ENCODE data around the gene CCT2. TPM values are rescaled to one million over a fixed set of nuclear protein-coding genes. Genes with fewer than 3 reads are reported as not detected.

CCT2 gene
- total RNA-seq, 1 experiment from 2014 or later, result 342 TPM

- peaks cover 7% of the 10 kb centered on the region for H3K27me3 Mint-ChIP-seq (ENCODE audit: low read depth)
- no peaks in the 10 kb centered on the region for H3K9me3 Mint-ChIP-seq
- POLR2A ChIA-PET, result no interaction called here
- CTCF ChIA-PET, result interaction anchor here (0.5 kb wide), 1 partner anchor 166 kb away, joined by 3 read pairs; no protein-coding TSS in a partner anchor
- TF ChIP-seq SMAD4 (CRISPR knock-in tag; IDR thresholded peaks at IDR 0.05), result no peak
- ATAC-seq, result no peak
- no peak overlapping the region for H3K4me3 Mint-ChIP-seq
- no peaks in the 10 kb centered on the region for H3K36me3 Mint-ChIP-seq
- H3K27ac Mint-ChIP-seq, result no peak overlapping the region
- DNase-seq (ENCODE audit: low spot score), result no peak
- peaks cover 3% of the 10 kb centered on the region; the same call in 1 of the 2 replicates for H3K4me1 Mint-ChIP-seq
Observed at GRCh38 chr12:69613351-69613750, 28.1 kb downstream of the CCT2 start.

- CTCF ChIA-PET, result no interaction called here
- ATAC-seq, result peak; percentile 26; the same call in 1 of the 2 replicates
- Mint-ChIP-seq H3K27ac (no peak overlapping the region), H3K4me1 (no peaks in the 10 kb centered on the region), H3K9me3 (no peaks in the 10 kb centered on the region), H3K4me3 (no peak overlapping the region), H3K36me3 (no peaks in the 10 kb centered on the region), H3K27me3 (ENCODE audit: low read depth) (peaks cover 3% of the 10 kb centered on the region; the same call in 1 of the 2 replicates)
- TF ChIP-seq, protein P1, sequence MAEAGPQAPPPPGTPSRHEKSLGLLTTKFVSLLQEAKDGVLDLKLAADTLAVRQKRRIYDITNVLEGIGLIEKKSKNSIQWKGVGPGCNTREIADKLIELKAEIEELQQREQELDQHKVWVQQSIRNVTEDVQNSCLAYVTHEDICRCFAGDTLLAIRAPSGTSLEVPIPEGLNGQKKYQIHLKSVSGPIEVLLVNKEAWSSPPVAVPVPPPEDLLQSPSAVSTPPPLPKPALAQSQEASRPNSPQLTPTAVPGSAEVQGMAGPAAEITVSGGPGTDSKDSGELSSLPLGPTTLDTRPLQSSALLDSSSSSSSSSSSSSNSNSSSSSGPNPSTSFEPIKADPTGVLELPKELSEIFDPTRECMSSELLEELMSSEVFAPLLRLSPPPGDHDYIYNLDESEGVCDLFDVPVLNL (CRISPR knock-in tag; IDR thresholded peaks at IDR 0.05; ENCODE audit: borderline replicate concordance, low read depth), result no peak
- TF ChIP-seq IRF2 (CRISPR knock-in tag; IDR thresholded peaks at IDR 0.05; ENCODE audit: borderline replicate concordance, low read depth) (no peak), GABPB1 (CRISPR knock-in tag; IDR thresholded peaks at IDR 0.05) (no peak)
- POLR2A ChIA-PET, result no interaction called here
- DNase-seq (ENCODE audit: low spot score), result no peak
Observed at GRCh38 chr12:69616025-69616424, 30.8 kb downstream of the CCT2 start.

- POLR2A ChIA-PET, result interaction anchor here (0.6 kb wide), 1 partner anchor 334 kb away, joined by 8 read pairs; no protein-coding TSS in a partner anchor
- H3K4me1 Mint-ChIP-seq, result no peaks in the 10 kb centered on the region
- peaks cover 5% of the 10 kb centered on the region for H3K27me3 Mint-ChIP-seq (ENCODE audit: low read depth)
- no peak overlapping the region for H3K4me3 Mint-ChIP-seq
- H3K9me3 Mint-ChIP-seq, result no peaks in the 10 kb centered on the region
- CTCF ChIA-PET, result interaction anchor here (0.6 to 2.1 kb wide), 3 partner anchors 11 to 105 kb away, joined by 3 to 6 read pairs (median 4); no protein-coding TSS in a partner anchor
- DNase-seq (ENCODE audit: low spot score) (no peak), ATAC-seq (no peak)
- H3K36me3 Mint-ChIP-seq, result no peaks in the 10 kb centered on the region
- H3K27ac Mint-ChIP-seq, result no peak overlapping the region
- TF ChIP-seq HMGXB4 (CRISPR knock-in tag; IDR thresholded peaks at IDR 0.05) (no peak), HMGA2 (CRISPR knock-in tag; IDR thresholded peaks at IDR 0.05) (no peak), ZNF396 (CRISPR knock-in tag; IDR thresholded peaks at IDR 0.05; ENCODE audit: borderline replicate concordance) (no peak)
Observed at GRCh38 chr12:69619050-69619449, 33.8 kb downstream of the CCT2 start.

GRCh38 chr12:69620077-69620476 is 34.8 kb downstream of the CCT2 start:
- Mint-ChIP-seq H3K36me3 (no peaks in the 10 kb centered on the region), H3K4me3 (no peak overlapping the region), H3K9me3 (no peaks in the 10 kb centered on the region), H3K4me1 (no peaks in the 10 kb centered on the region), H3K27me3 (ENCODE audit: low read depth) (peaks cover 5% of the 10 kb centered on the region), H3K27ac (no peak overlapping the region)
- ChIA-PET POLR2A (no interaction called here), CTCF (interaction anchor here (1.0 to 2.1 kb wide), 2 partner anchors 19 to 20 kb away, joined by 3 to 6 read pairs; no protein-coding TSS in a partner anchor)
- no peak for ATAC-seq
- DNase-seq (ENCODE audit: low spot score), result no peak
- TF ChIP-seq ZBTB21 (CRISPR knock-in tag; IDR thresholded peaks at IDR 0.05; ENCODE audit: borderline replicate concordance) (no peak), CREM (CRISPR knock-in tag; IDR thresholded peaks at IDR 0.05) (no peak), SOX15 (CRISPR knock-in tag; IDR thresholded peaks at IDR 0.05) (no peak), USF2 (CRISPR knock-in tag; IDR thresholded peaks at IDR 0.05) (no peak), ZNF317 (CRISPR knock-in tag; IDR thresholded peaks at IDR 0.05; ENCODE audit: borderline replicate concordance, low read depth) (no peak), OVOL2 (CRISPR knock-in tag; IDR thresholded peaks at IDR 0.05; ENCODE audit: borderline replicate concordance) (no peak), ESRRA (CRISPR knock-in tag; IDR thresholded peaks at IDR 0.05; ENCODE audit: borderline replicate concordance) (no peak), NR3C1 (CRISPR knock-in tag; conservative IDR thresholded peaks at IDR 0.05; ENCODE audit: low read depth) (no peak), IRF2 (CRISPR knock-in tag; IDR thresholded peaks at IDR 0.05; ENCODE audit: borderline replicate concordance, low read depth) (no peak), HMGXB4 (CRISPR knock-in tag; IDR thresholded peaks at IDR 0.05) (no peak), SMAD3 (CRISPR knock-in tag; IDR thresholded peaks at IDR 0.05; ENCODE audit: borderline replicate concordance) (no peak), CTCF (IDR thresholded peaks at IDR 0.05) (no peak), FOXJ3 (CRISPR knock-in tag; IDR thresholded peaks at IDR 0.05; ENCODE audit: borderline replicate concordance) (no peak), ELF4 (CRISPR knock-in tag; IDR thresholded peaks at IDR 0.05; ENCODE audit: low read depth) (no peak), NR2C2 (CRISPR knock-in tag; IDR thresholded peaks at IDR 0.05) (no peak), PRRX2 (CRISPR knock-in tag; IDR thresholded peaks at IDR 0.05) (no peak), ZNF396 (CRISPR knock-in tag; IDR thresholded peaks at IDR 0.05; ENCODE audit: borderline replicate concordance) (no peak)
